ENCODE results near the gene TBC1D10B. TPM values are rescaled to one million over a fixed set of nuclear protein-coding genes. Genes with fewer than 3 reads are reported as not detected.
"Not testable (repeated sequence)": the region's sequence is repeated elsewhere in the genome, so short reads cannot be mapped to it uniquely, and the experiment has no call there.

Gene TBC1D10B
- total RNA-seq, 1 donor from 2014 or later = 23.3 TPM

GRCh38 chr16:30397776-30398660, 27.7 kb upstream of the TBC1D10B start:
- TF ChIP-seq, protein P1, sequence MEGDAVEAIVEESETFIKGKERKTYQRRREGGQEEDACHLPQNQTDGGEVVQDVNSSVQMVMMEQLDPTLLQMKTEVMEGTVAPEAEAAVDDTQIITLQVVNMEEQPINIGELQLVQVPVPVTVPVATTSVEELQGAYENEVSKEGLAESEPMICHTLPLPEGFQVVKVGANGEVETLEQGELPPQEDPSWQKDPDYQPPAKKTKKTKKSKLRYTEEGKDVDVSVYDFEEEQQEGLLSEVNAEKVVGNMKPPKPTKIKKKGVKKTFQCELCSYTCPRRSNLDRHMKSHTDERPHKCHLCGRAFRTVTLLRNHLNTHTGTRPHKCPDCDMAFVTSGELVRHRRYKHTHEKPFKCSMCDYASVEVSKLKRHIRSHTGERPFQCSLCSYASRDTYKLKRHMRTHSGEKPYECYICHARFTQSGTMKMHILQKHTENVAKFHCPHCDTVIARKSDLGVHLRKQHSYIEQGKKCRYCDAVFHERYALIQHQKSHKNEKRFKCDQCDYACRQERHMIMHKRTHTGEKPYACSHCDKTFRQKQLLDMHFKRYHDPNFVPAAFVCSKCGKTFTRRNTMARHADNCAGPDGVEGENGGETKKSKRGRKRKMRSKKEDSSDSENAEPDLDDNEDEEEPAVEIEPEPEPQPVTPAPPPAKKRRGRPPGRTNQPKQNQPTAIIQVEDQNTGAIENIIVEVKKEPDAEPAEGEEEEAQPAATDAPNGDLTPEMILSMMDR (IDR thresholded peaks at IDR 0.05; ENCODE audit: borderline replicate concordance) = no peak
- Histone ChIP-seq H3K9me3 (replicated peaks) (no peaks in the 10 kb centered on the region), H3K27me3 (ENCODE audit: low read depth) (no peaks in the 10 kb centered on the region), H3K4me1 (peaks cover 47% of the 10 kb centered on the region), H3K27ac (replicated peaks) (no peak overlapping the region), H3K36me3 (peaks cover 15% of the 10 kb centered on the region), H3K4me3 (no peak overlapping the region)
- DNase-seq = no peak
- intact Hi-C loops (cut with micrococcal nuclease) = no loop called here

GRCh38 chr16:30397056-30397455, 26.8 kb upstream of the TBC1D10B start:
- intact Hi-C loops (cut with micrococcal nuclease) = no loop called here
- Histone ChIP-seq H3K9me3 (replicated peaks) (no peaks in the 10 kb centered on the region), H3K4me1 (peaks cover 47% of the 10 kb centered on the region), H3K27me3 (ENCODE audit: low read depth) (no peaks in the 10 kb centered on the region), H3K27ac (replicated peaks) (no peak overlapping the region), H3K4me3 (no peak overlapping the region), H3K36me3 (peaks cover 15% of the 10 kb centered on the region)
- TF ChIP-seq, protein P1 (IDR thresholded peaks at IDR 0.05; ENCODE audit: borderline replicate concordance) = no peak
- DNase-seq = no peak

DNA sequence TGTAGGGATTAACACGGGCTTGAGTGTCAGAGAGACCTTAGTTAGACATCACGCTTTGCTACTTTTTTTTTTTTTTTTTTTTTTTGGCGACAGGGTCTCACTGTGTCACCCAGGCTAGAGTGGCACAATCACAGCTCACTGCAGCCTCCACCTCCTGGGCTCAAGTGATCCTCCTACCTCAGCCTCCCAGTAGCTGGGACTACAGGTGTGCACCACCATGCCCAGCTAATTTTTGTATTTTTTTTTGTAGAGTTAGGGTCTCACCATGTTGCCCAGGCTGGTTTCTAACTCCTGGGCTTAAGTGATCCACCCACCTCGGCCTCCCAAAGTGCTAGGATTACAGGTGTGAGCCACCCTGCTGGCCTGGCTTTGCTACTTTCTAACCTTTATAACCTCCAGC, 26.3 kb upstream of the TBC1D10B start:
- H3K9me3 ChIP-seq (replicated peaks); DNase-seq; H3K27me3 ChIP-seq (ENCODE audit: low read depth); intact Hi-C loops (cut with micrococcal nuclease): not testable (repeated sequence)
- peaks cover 47% of the 10 kb centered on the region for H3K4me1 ChIP-seq
- peak overlapping the region; percentile 94 for H3K4me3 ChIP-seq
- peaks cover 15% of the 10 kb centered on the region for H3K36me3 ChIP-seq
- peak overlapping the region; percentile 92 for H3K27ac ChIP-seq (replicated peaks)

- TF ChIP-seq, protein P1 (IDR thresholded peaks at IDR 0.05; ENCODE audit: borderline replicate concordance) = no peak
- Histone ChIP-seq H3K36me3 (peaks cover 15% of the 10 kb centered on the region), H3K4me1 (peaks cover 45% of the 10 kb centered on the region), H3K9me3 (replicated peaks) (no peaks in the 10 kb centered on the region), H3K27me3 (ENCODE audit: low read depth) (no peaks in the 10 kb centered on the region), H3K4me3 (peak overlapping the region; percentile 94), H3K27ac (replicated peaks) (peak overlapping the region; percentile 92)
- intact Hi-C loops (cut with micrococcal nuclease) = no loop called here
- no peak for DNase-seq
Observed at GRCh38 chr16:30395992-30396585, 25.8 kb upstream of the TBC1D10B start.

DNA sequence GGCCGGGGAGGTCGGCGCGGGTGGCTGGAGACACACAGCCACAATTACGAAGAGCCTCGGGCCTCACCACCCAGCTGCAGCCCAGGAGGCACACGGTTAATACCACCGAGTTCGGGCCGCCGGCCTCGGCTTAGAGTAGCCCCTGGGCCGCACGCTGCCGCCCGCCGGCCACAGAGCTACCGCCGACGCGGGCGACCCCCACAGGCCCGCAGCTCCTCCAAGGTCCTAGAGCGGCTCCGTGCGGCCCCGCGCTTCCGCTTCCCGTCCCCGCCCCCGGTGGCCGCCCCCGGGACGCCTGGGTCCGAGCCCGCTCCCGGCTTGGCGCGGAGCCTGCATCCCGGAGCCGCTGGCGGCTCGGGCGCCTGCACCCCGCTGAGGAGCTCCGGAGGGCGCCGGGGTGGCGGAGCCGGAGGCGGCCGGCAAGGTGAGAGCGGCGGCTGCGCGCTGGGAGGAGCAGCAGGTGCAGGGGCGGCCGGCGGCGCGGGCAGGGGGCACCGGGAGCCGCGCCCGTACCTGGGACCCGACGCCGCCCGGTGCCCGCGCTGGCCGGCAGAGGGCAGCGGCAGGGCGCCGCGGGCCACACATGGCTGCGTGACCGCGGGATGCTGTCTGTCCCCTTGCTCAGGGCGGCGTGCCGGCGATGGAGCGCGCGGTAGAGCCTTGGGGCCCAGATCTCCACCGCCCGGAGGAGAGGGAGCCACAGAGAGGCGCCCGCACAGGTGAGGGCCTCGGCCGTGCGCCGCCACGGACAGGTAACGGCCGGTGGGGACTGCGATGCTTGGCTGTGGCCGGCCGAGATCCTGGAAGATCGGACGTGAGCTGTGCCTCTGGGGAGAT, 25.1 kb upstream of the TBC1D10B start, which contains the start of gene ZNF48:
Gene ZNF48 (plus strand): TSS at position 266 of the 837 bp plus-strand sequence. CDS start 375 bp downstream, at position 641.
- H3K4me1 ChIP-seq = peaks cover 37% of the 10 kb centered on the region
- intact Hi-C loops (cut with micrococcal nuclease) = no loop called here
- peaks cover 15% of the 10 kb centered on the region for H3K36me3 ChIP-seq
- no peaks in the 10 kb centered on the region for H3K9me3 ChIP-seq (replicated peaks)
- TF ChIP-seq, protein P1 (IDR thresholded peaks at IDR 0.05; ENCODE audit: borderline replicate concordance) = peak; percentile 49
- peak; percentile 88 for DNase-seq
- H3K27ac ChIP-seq (replicated peaks) = peak within 1 kb of the TSS; percentile 92
- no peaks in the 10 kb centered on the region for H3K27me3 ChIP-seq (ENCODE audit: low read depth)
- peak within 1 kb of the TSS; percentile 94 for H3K4me3 ChIP-seq

Measured in left ventricle myocardium inferior (tissue), 1 donor.